H9 (cell line): ENCODE measurements around the gene R3HCC1L. TPM values are rescaled to one million over a fixed set of nuclear protein-coding genes. Genes with fewer than 3 reads are reported as not detected.

Source experiments
- DNase-seq: peaks from one replicate; pipeline ENCODE4 v3.0.0-alpha.2; 2017
- H2AFZ ChIP-seq: one replicate; pipeline ENCODE4 v1.6.1; 2013; ENCODE audit warnings: mild to moderate bottlenecking, low read length, control low read depth, moderate library complexity
- H2AK5ac ChIP-seq: 2 replicates; pipeline ENCODE4 v1.6.1; 2013; ENCODE audit warnings: low read length, control low read depth, mixed read lengths; ENCODE audit not compliant: insufficient read length
- H2BK120ac ChIP-seq: one replicate; pipeline ENCODE4 v1.6.1; 2013; ENCODE audit warnings: low read depth, mild to moderate bottlenecking, low read length, control low read depth, inconsistent platforms; ENCODE audit not compliant: poor library complexity, severe bottlenecking
- H2BK12ac ChIP-seq: 2 replicates; pipeline ENCODE4 v1.6.1; 2013; ENCODE audit warnings: low read length, control low read depth, mixed read lengths, low read depth; ENCODE audit not compliant: insufficient read length
- H2BK15ac ChIP-seq: 2 replicates; pipeline ENCODE4 v1.6.1; 2013; ENCODE audit warnings: low read depth, low read length, control low read depth
- H2BK20ac ChIP-seq: one replicate; pipeline ENCODE4 v1.6.1; 2013; ENCODE audit warnings: low read depth, mild to moderate bottlenecking, low read length, control low read depth, inconsistent platforms; ENCODE audit not compliant: poor library complexity, severe bottlenecking
- H2BK5ac ChIP-seq: 2 replicates; pipeline ENCODE4 v1.6.1; 2013; ENCODE audit warnings: low read length, control low read depth, mixed read lengths; ENCODE audit not compliant: insufficient read length
- H3K14ac ChIP-seq: 2 replicates; pipeline ENCODE4 v1.6.1; 2013; ENCODE audit warnings: low read length, control low read depth; ENCODE audit not compliant: insufficient read depth
- H3K18ac ChIP-seq: 2 replicates; pipeline ENCODE4 v1.6.1; 2013; ENCODE audit warnings: low read depth, mild to moderate bottlenecking, mixed read lengths, low read length, control low read depth; ENCODE audit not compliant: insufficient read length
- H3K23ac ChIP-seq: 2 replicates; pipeline ENCODE4 v1.6.1; 2013; ENCODE audit warnings: low read length, control low read depth, mixed read lengths, low read depth; ENCODE audit not compliant: insufficient read length
- H3K23me2 ChIP-seq: 2 replicates; pipeline ENCODE4 v1.6.1; 2013; ENCODE audit warnings: low read depth, mild to moderate bottlenecking, mixed read lengths, low read length, control low read depth; ENCODE audit not compliant: insufficient read length, poor library complexity, severe bottlenecking
- H3K27ac ChIP-seq: 2 replicates; pipeline ENCODE4 v1.5.1; 2013; ENCODE audit warnings: low read length, control low read depth, mixed read lengths, low read depth; ENCODE audit not compliant: insufficient read length
- H3K27me3 ChIP-seq: 2 replicates; pipeline ENCODE4 v1.6.1; 2013; ENCODE audit warnings: low read length, control low read depth, inconsistent platforms; ENCODE audit not compliant: insufficient read depth
- H3K4ac ChIP-seq: 2 replicates; pipeline ENCODE4 v1.6.1; 2013; ENCODE audit warnings: low read depth, mild to moderate bottlenecking, control low read depth, inconsistent platforms, low read length, moderate library complexity
- H3K4me1 ChIP-seq: 2 replicates; pipeline ENCODE4 v1.6.1; 2013; ENCODE audit warnings: low read length, control low read depth, inconsistent platforms; ENCODE audit not compliant: insufficient read depth
- H3K4me2 ChIP-seq: 2 replicates; pipeline ENCODE4 v1.6.1; 2013; ENCODE audit warnings: low read length, control low read depth, mixed read lengths; ENCODE audit not compliant: insufficient read length, insufficient read depth
- H3K56ac ChIP-seq: 2 replicates; pipeline ENCODE4 v1.6.1; 2013; ENCODE audit warnings: low read depth, mild to moderate bottlenecking, mixed read lengths, low read length, control low read depth; ENCODE audit not compliant: insufficient read length
- H3K79me1 ChIP-seq: 2 replicates; pipeline ENCODE4 v1.6.1; 2013; ENCODE audit warnings: low read depth, mild to moderate bottlenecking, moderate library complexity, low read length, control low read depth, inconsistent platforms; ENCODE audit not compliant: insufficient read depth, poor library complexity, severe bottlenecking
- H3K79me2 ChIP-seq: 2 replicates; pipeline ENCODE4 v1.6.1; 2013; ENCODE audit warnings: low read length, control low read depth, inconsistent platforms; ENCODE audit not compliant: insufficient read depth
- H3K9ac ChIP-seq: 2 replicates; pipeline ENCODE4 v1.6.1; 2013; ENCODE audit warnings: low read length, control low read depth, mixed read lengths; ENCODE audit not compliant: insufficient read length; ENCODE audit errors: extremely low read depth
- H3K9me3 ChIP-seq: one replicate; pipeline ENCODE4 v1.6.1; 2013; ENCODE audit warnings: low read depth, low read length, inconsistent platforms; ENCODE audit not compliant: control insufficient read depth
- H3T11ph ChIP-seq: one replicate; pipeline ENCODE4 v1.6.1; 2013; ENCODE audit warnings: mild to moderate bottlenecking, low read length, control low read depth, inconsistent platforms
- H4K20me1 ChIP-seq: one replicate; pipeline ENCODE4 v1.6.1; 2013; ENCODE audit not compliant: control insufficient read depth, insufficient read length, insufficient read depth
- H4K5ac ChIP-seq: 2 replicates; pipeline ENCODE4 v1.6.1; 2013; ENCODE audit warnings: low read depth, mild to moderate bottlenecking, mixed read lengths, low read length, control low read depth; ENCODE audit not compliant: insufficient read length
- H4K8ac ChIP-seq: replicated peaks from 2 replicates; pipeline ENCODE4 v1.6.1; 2013; ENCODE audit warnings: low read length, control low read depth, mixed read lengths, low read depth; ENCODE audit not compliant: insufficient read length
- H4K91ac ChIP-seq: 2 replicates; pipeline ENCODE4 v1.6.1; 2013; ENCODE audit warnings: low read depth, mild to moderate bottlenecking, moderate library complexity, mixed read lengths, low read length, control low read depth; ENCODE audit not compliant: insufficient read length
- H3K27ac Mint-ChIP-seq, 3 experiments: 2 replicates in 2 of 3; 3 replicates in 1 of 3; pipeline ENCODE4 v1.8.0; 2020 to 2021; ENCODE audit warnings: mixed read lengths in 3 of 3, mild to moderate bottlenecking in 1 of 3, moderate library complexity in 1 of 3
- H3K27me3 Mint-ChIP-seq: 2 replicates; pipeline ENCODE4 v1.8.0; 2021; ENCODE audit warnings: low read depth, mild to moderate bottlenecking, moderate library complexity, mixed read lengths
- H3K36me3 Mint-ChIP-seq, 3 experiments: 2 replicates in 2 of 3; 3 replicates in 1 of 3; pipeline ENCODE4 v1.8.0; 2020 to 2021; ENCODE audit warnings: low read depth in 3 of 3, mixed read lengths in 3 of 3; ENCODE audit not compliant: insufficient read depth in 1 of 3
- H3K4me1 Mint-ChIP-seq, 2 experiments: 2 replicates each; pipeline ENCODE4 v1.8.0; 2020; ENCODE audit warnings: mixed read lengths in 2 of 2
- H3K4me3 Mint-ChIP-seq, 2 experiments: 2 replicates in 1 of 2; 3 replicates in 1 of 2; pipeline ENCODE4 v1.8.0; 2020 to 2021; ENCODE audit warnings: mild to moderate bottlenecking in 2 of 2, mixed read lengths in 2 of 2, moderate library complexity in 1 of 2
- H3K9me3 Mint-ChIP-seq, 2 experiments: 2 replicates in 1 of 2; 3 replicates in 1 of 2; pipeline ENCODE4 v1.8.0; 2020; ENCODE audit warnings: mild to moderate bottlenecking in 2 of 2, mixed read lengths in 2 of 2, moderate library complexity in 1 of 2
- CTCF ChIP-seq: fragments of 200-600 bp; sonication (generic); conservative IDR thresholded peaks from 3 replicates; pipeline ENCODE4 v1.8.0; 2021; ENCODE audit warnings: antibody characterized with exemption, mild to moderate bottlenecking
- WGBS: extraction: QIAGEN DNeasy Blood & Tissue Kit; methylation state at CpG from one replicate; pipeline ENCODE4 v1.1.7; 2013; ENCODE audit warnings: missing lambda C conversion rate, low lambda C conversion rate, mixed read lengths; ENCODE audit not compliant: insufficient read length; ENCODE audit errors: extremely low coverage; 5-methylcytosine and 5-hydroxymethylcytosine counted together
- total RNA-seq: library from RNA; stranded (reverse); gene quantifications from 2 replicates; pipeline ENCODE4 v1.2.1, GENCODE V29; 2021

Gene R3HCC1L
- total RNA-seq, 1 experiment from 2014 or later, result 18.5 TPM

- H3K23me2 ChIP-seq, result no peaks in the 10 kb centered on the region
- H3K14ac ChIP-seq, result no peak overlapping the region
- no peak for DNase-seq
- H3K56ac ChIP-seq, result no peak overlapping the region
- no peaks in the 10 kb centered on the region for H4K20me1 ChIP-seq
- peaks cover 3 to 23% (median 9%) of the 10 kb centered on the region in 3 experiments; a peak in 6 of 7 replicates for H3K36me3 Mint-ChIP-seq
- no peak overlapping the region for H3T11ph ChIP-seq
- H2BK20ac ChIP-seq, result no peak overlapping the region
- no peaks in the 10 kb centered on the region for H3K4me1 ChIP-seq
- no peak overlapping the region for H2AK5ac ChIP-seq
- no peak overlapping the region for H2BK120ac ChIP-seq
- H3K79me2 ChIP-seq, result no peaks in the 10 kb centered on the region
- H4K8ac ChIP-seq, result no peak overlapping the region
- no peak overlapping the region for H2BK12ac ChIP-seq
- H3K79me1 ChIP-seq, result no peaks in the 10 kb centered on the region
- no peak overlapping the region for H3K4me3 Mint-ChIP-seq
- no peak overlapping the region for H3K23ac ChIP-seq
- H2BK5ac ChIP-seq, result no peak overlapping the region
- H3K27me3 ChIP-seq, result no peaks in the 10 kb centered on the region
- H3K27me3 Mint-ChIP-seq, result no peaks in the 10 kb centered on the region
- H2BK15ac ChIP-seq, result no peak overlapping the region
- H4K91ac ChIP-seq, result no peak overlapping the region
- no peaks in the 10 kb centered on the region for H3K9me3 Mint-ChIP-seq
- no peaks in the 10 kb centered on the region for H3K9me3 ChIP-seq
- H3K4me1 Mint-ChIP-seq, result no peaks in the 10 kb centered on the region
- no peak overlapping the region for H4K5ac ChIP-seq
- H3K27ac ChIP-seq, result no peak overlapping the region
- H3K4ac ChIP-seq, result no peak overlapping the region
- no peak overlapping the region for H3K18ac ChIP-seq
- WGBS, result no CpG with 5 or more reads among the region's 1 CpG
- no peak overlapping the region for H3K9ac ChIP-seq
- no peak overlapping the region for H3K27ac Mint-ChIP-seq
- peak; percentile 56 for TF ChIP-seq CTCF
- H2AFZ ChIP-seq, result no peak overlapping the region
- no peak overlapping the region for H3K4me2 ChIP-seq
Observed at GRCh38 chr10:98242823-98243222, 108.4 kb downstream of the R3HCC1L start.
